OCI-LY1 (cell line): ENCODE data around the gene TCL1B.

Experiments used
- H2AFZ ChIP-seq: fragments of 200-600 bp; sonication (generic), shearing (Covaris generic); 2 replicates; pipeline ENCODE4 v1.6.0; 2014; ENCODE audit warnings: antibody characterized with exemption, mild to moderate bottlenecking, low read length
- H3F3A ChIP-seq: fragments of 200-600 bp; sonication (generic), shearing (Covaris generic); 2 replicates; pipeline ENCODE4 v1.6.0; 2014; ENCODE audit warnings: mild to moderate bottlenecking, antibody characterized with exemption, low read length, moderate library complexity; ENCODE audit not compliant: insufficient read depth
- H3K27ac ChIP-seq: fragments of 200-600 bp; sonication (generic); 2 replicates; pipeline ENCODE4 v1.5.1; 2014; ENCODE audit warnings: low read length, mixed run types, mild to moderate bottlenecking, low read depth; ENCODE audit not compliant: poor library complexity, severe bottlenecking
- H3K27me3 ChIP-seq: fragments of 200-600 bp; sonication (generic); 2 replicates; pipeline ENCODE4 v1.6.0; 2014; ENCODE audit warnings: antibody characterized with exemption, mild to moderate bottlenecking, low read length, moderate library complexity; ENCODE audit not compliant: insufficient read depth
- H3K36me3 ChIP-seq: fragments of 200-600 bp; sonication (generic); 2 replicates; pipeline ENCODE4 v1.6.1; 2014; ENCODE audit warnings: mild to moderate bottlenecking, antibody characterized with exemption, low read length, moderate library complexity, mixed read lengths; ENCODE audit not compliant: insufficient read depth
- H3K4me1 ChIP-seq: fragments of 200-600 bp; sonication (generic); 2 replicates; pipeline ENCODE4 v1.5.1; 2014; ENCODE audit warnings: mild to moderate bottlenecking, low read length, moderate library complexity; ENCODE audit not compliant: insufficient read depth, severe bottlenecking
- H3K4me2 ChIP-seq: fragments of 200-600 bp; sonication (generic), shearing (Covaris generic); 2 replicates; pipeline ENCODE4 v1.6.1; 2014; ENCODE audit warnings: low read length
- H3K4me3 ChIP-seq: fragments of 200-600 bp; sonication (generic); 2 replicates; pipeline ENCODE4 v1.5.1; 2014; ENCODE audit warnings: low read length, low read depth, mild to moderate bottlenecking, mixed read lengths; ENCODE audit not compliant: poor library complexity, severe bottlenecking
- H3K79me2 ChIP-seq: fragments of 200-600 bp; shearing (Covaris generic); 2 replicates; pipeline ENCODE4 v1.6.1; 2016; ENCODE audit warnings: mixed run types, low read length, mixed read lengths; ENCODE audit not compliant: insufficient read depth
- H3K9ac ChIP-seq: fragments of 200-600 bp; sonication (generic), shearing (Covaris generic); 2 replicates; pipeline ENCODE4 v1.6.1; 2014; ENCODE audit warnings: mild to moderate bottlenecking, low read length, mixed read lengths
- H3K9me2 ChIP-seq: fragments of 200-600 bp; sonication (generic), shearing (Covaris generic); 2 replicates; pipeline ENCODE4 v1.6.1; 2014; ENCODE audit warnings: low read depth, mild to moderate bottlenecking, low read length, mixed read lengths
- H3K9me3 ChIP-seq: fragments of 200-600 bp; shearing (Covaris generic); 2 replicates; pipeline ENCODE4 v1.6.1; 2014; ENCODE audit warnings: low read length, mixed read lengths
- H4K20me1 ChIP-seq: fragments of 200-600 bp; sonication (generic), shearing (Covaris generic); 2 replicates; pipeline ENCODE4 v1.6.0; 2016; ENCODE audit warnings: mild to moderate bottlenecking, low read length; ENCODE audit not compliant: insufficient read depth
- CTCF ChIP-seq: fragments of 200-600 bp; sonication (generic), shearing (Covaris generic); IDR thresholded peaks from 2 replicates; pipeline ENCODE4 v1.5.1; 2017; ENCODE audit warnings: mild to moderate bottlenecking, antibody characterized with exemption, low read length, moderate library complexity, mixed read lengths
- EZH2 ChIP-seq: fragments of 200-600 bp; sonication (generic), shearing (Covaris generic); IDR thresholded peaks from 2 replicates; pipeline ENCODE4 v1.8.0; 2017; ENCODE audit warnings: borderline replicate concordance, mixed run types, mild to moderate bottlenecking, antibody characterized with exemption, low read length, moderate library complexity, mixed read lengths

The TCL1B gene

GRCh38 chr14:95692109-95692508 lies 5.9 kb downstream of the TCL1B start:
- H3K27me3 ChIP-seq = no peaks in the 10 kb centered on the region

GRCh38 chr14:95695051-95695450 lies 8.8 kb downstream of the TCL1B start:
- Histone ChIP-seq H3K9ac (peak overlapping the region; percentile 8; the same call in 1 of the 2 replicates), H3K9me2 (no peaks in the 10 kb centered on the region), H3K27ac (peak overlapping the region; percentile 97), H3F3A (peaks cover 43% of the 10 kb centered on the region), H2AFZ (no peak overlapping the region), H3K36me3 (peaks cover 75% of the 10 kb centered on the region), H3K9me3 (no peaks in the 10 kb centered on the region), H3K4me2 (peak overlapping the region; percentile 19; the same call in 1 of the 2 replicates), H3K4me3 (no peak overlapping the region), H4K20me1 (no peaks in the 10 kb centered on the region), H3K79me2 (0 out of 2 replicates have a peak, but pooled peaks cover 5% of the 10 kb centered on the region), H3K4me1 (peaks cover 100% of the 10 kb centered on the region), H3K27me3 (no peaks in the 10 kb centered on the region)
- TF ChIP-seq EZH2 (no peak), CTCF (no peak)

More at GRCh38 chr14:95692109-95692508, 5.9 kb downstream of the TCL1B start:
- Histone ChIP-seq H3K9ac (peak overlapping the region; percentile 87; the same call in 1 of the 2 replicates), H3K4me1 (peaks cover 89% of the 10 kb centered on the region), H3K79me2 (peaks cover 28% of the 10 kb centered on the region), H3K4me3 (peak overlapping the region; percentile 81), H3K9me3 (no peaks in the 10 kb centered on the region), H3F3A (peaks cover 27% of the 10 kb centered on the region), H3K9me2 (no peaks in the 10 kb centered on the region), H3K27ac (peak overlapping the region; percentile 97), H4K20me1 (no peaks in the 10 kb centered on the region), H3K4me2 (peak overlapping the region; percentile 95), H3K36me3 (peaks cover 91% of the 10 kb centered on the region), H2AFZ (no peak overlapping the region)
- TF ChIP-seq CTCF (no peak), EZH2 (no peak)

GRCh38 chr14:95695913-95696312 lies 9.7 kb downstream of the TCL1B start:
- H3K9me2 ChIP-seq = no peaks in the 10 kb centered on the region
- no peak for TF ChIP-seq CTCF
- no peak for TF ChIP-seq EZH2
- no peaks in the 10 kb centered on the region for H3K27me3 ChIP-seq
- H3K27ac ChIP-seq = peak overlapping the region; percentile 97
- peaks cover 67% of the 10 kb centered on the region for H3K36me3 ChIP-seq
- H3F3A ChIP-seq = peaks cover 43% of the 10 kb centered on the region
- H3K4me1 ChIP-seq = peaks cover 100% of the 10 kb centered on the region
- peak overlapping the region; percentile 58 for H3K9ac ChIP-seq
- no peaks in the 10 kb centered on the region for H4K20me1 ChIP-seq
- H3K4me2 ChIP-seq = peak overlapping the region; percentile 60
- no peak overlapping the region for H2AFZ ChIP-seq
- H3K79me2 ChIP-seq = no peaks in the 10 kb centered on the region
- no peaks in the 10 kb centered on the region for H3K9me3 ChIP-seq
- H3K4me3 ChIP-seq = no peak overlapping the region
